ENCODE data around the gene ARHGEF4. TPM values are rescaled to one million over a fixed set of nuclear protein-coding genes. Genes with fewer than 3 reads are reported as not detected.

Gene ARHGEF4
- total and polyA plus RNA-seq, 10 of the 15 experiments (the other 5 are each of a cell fraction or from before 2014, with no cell fraction given) = 0.02 to 0.24 (median 0.16) TPM; not detected in 6

DNA sequence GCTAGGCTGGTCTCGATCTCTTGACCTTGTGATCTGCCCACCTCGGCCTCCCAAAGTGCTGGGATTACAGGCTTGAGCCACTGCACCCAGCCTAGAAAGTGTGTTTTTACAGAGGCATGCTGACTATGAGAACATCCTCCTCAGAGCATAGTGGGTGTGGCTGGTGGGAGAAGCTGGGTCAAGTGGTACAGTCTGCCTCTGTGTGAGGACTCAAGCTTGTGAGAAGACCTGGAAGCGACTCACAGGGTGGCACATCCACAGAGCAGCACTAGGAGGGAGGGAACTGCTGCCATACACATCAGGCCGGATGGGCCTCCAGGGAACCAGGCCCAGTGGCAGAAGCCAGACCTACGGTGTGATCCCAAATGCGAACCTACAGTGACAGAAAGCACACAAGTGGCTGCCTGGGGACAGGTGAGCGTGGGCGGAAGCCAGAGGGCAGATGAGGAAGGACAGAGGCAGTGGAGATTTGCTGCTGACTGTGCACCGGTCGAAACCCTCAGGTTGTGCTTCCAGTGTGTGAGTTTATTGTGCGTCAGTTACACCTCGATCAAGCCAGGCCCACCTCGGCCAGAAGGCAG is 8.9 kb downstream of the ARHGEF4 start:
- no peak overlapping the region for H3K9ac ChIP-seq (ENCODE audit: control insufficient read depth, insufficient read depth, low read length)
- CTCF ChIA-PET = interaction anchor here (1.0 to 1.2 kb wide), 2 partner anchors 29 to 48 kb away, joined by 4 read pairs; no protein-coding TSS in a partner anchor
- in situ Hi-C loops (cut with MboI) = no loop called here

More for the DNA sequence above, 8.9 kb downstream of the ARHGEF4 start:
- 55% methylated on average over 13 of the region's 13 CpGs for WGBS (ENCODE audit: insufficient coverage, insufficient replicate concordance, low lambda C conversion rate, missing lambda C conversion rate)
- ChIA-PET SMC1A (ENCODE audit: uncharacterized antibody, unreplicated experiment) (no interaction called here), POLR2A (interaction anchor here (0.6 kb wide), 1 partner anchor 33 kb away, joined by 3 read pairs; no protein-coding TSS in a partner anchor), RAD21 (ENCODE audit: unreplicated experiment) (no interaction called here)
- Histone ChIP-seq H3K9me3 (replicated peaks; ENCODE audit: control insufficient read depth, insufficient read depth, low read length) (no peaks in the 10 kb centered on the region), H3K4me1 (ENCODE audit: control insufficient read depth, insufficient read depth, low read length) (no peaks in the 10 kb centered on the region), H3K4me3 (no peak overlapping the region), H3K27ac (ENCODE audit: control insufficient read depth, insufficient read depth) (no peak overlapping the region), H3K36me3 (ENCODE audit: control insufficient read depth in 2 of 2, insufficient read depth in 2 of 2, low read length in 1 of 2) (no peaks in the 10 kb centered on the region), H3K79me2 (ENCODE audit: control insufficient read depth, insufficient read depth, low read length) (no peaks in the 10 kb centered on the region), H2AFZ (ENCODE audit: control insufficient read depth, low read depth, low read length) (no peak overlapping the region), H4K20me1 (ENCODE audit: control insufficient read depth, insufficient read depth) (no peaks in the 10 kb centered on the region), H3K27me3 (replicated peaks in 1 of 2; ENCODE audit: control insufficient read depth in 2 of 2, insufficient read depth in 2 of 2, low read length in 1 of 2) (no peaks in the 10 kb centered on the region; a peak in 1 of 4 replicates), H3K4me2 (ENCODE audit: control insufficient read depth, insufficient read depth) (no peak overlapping the region)
- ATAC-seq (no peak; the same call in 2 of the 3 replicates), FAIRE-seq (no peak), DNase-seq (ENCODE audit: low read depth, low spot score) (no peak)
- TF ChIP-seq POLR2A (IDR thresholded peaks at IDR 0.05; ENCODE audit: low read depth, low read length) = no peak
- TF ChIP-seq ATF7 (IDR thresholded peaks at IDR 0.05; ENCODE audit: low read depth) = no peak
- TF ChIP-seq, protein P1, sequence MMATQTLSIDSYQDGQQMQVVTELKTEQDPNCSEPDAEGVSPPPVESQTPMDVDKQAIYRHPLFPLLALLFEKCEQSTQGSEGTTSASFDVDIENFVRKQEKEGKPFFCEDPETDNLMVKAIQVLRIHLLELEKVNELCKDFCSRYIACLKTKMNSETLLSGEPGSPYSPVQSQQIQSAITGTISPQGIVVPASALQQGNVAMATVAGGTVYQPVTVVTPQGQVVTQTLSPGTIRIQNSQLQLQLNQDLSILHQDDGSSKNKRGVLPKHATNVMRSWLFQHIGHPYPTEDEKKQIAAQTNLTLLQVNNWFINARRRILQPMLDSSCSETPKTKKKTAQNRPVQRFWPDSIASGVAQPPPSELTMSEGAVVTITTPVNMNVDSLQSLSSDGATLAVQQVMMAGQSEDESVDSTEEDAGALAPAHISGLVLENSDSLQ (IDR thresholded peaks at IDR 0.05) = no peak
- TF ChIP-seq TCF3 (IDR thresholded peaks at IDR 0.05; ENCODE audit: borderline replicate concordance, insufficient read depth, low read depth, low read length) = no peak
- no peak for TF ChIP-seq EGR1 (IDR thresholded peaks at IDR 0.05; ENCODE audit: borderline replicate concordance in 1 of 2, low read depth in 2 of 2, low read length in 2 of 2)
- TF ChIP-seq, protein P2, sequence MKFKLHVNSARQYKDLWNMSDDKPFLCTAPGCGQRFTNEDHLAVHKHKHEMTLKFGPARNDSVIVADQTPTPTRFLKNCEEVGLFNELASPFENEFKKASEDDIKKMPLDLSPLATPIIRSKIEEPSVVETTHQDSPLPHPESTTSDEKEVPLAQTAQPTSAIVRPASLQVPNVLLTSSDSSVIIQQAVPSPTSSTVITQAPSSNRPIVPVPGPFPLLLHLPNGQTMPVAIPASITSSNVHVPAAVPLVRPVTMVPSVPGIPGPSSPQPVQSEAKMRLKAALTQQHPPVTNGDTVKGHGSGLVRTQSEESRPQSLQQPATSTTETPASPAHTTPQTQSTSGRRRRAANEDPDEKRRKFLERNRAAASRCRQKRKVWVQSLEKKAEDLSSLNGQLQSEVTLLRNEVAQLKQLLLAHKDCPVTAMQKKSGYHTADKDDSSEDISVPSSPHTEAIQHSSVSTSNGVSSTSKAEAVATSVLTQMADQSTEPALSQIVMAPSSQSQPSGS (IDR thresholded peaks at IDR 0.05; ENCODE audit: low read length) = no peak
- TF ChIP-seq, protein P3, sequence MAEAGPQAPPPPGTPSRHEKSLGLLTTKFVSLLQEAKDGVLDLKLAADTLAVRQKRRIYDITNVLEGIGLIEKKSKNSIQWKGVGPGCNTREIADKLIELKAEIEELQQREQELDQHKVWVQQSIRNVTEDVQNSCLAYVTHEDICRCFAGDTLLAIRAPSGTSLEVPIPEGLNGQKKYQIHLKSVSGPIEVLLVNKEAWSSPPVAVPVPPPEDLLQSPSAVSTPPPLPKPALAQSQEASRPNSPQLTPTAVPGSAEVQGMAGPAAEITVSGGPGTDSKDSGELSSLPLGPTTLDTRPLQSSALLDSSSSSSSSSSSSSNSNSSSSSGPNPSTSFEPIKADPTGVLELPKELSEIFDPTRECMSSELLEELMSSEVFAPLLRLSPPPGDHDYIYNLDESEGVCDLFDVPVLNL (IDR thresholded peaks at IDR 0.05; ENCODE audit: low read depth, low read length) = no peak
- TF ChIP-seq PML (IDR thresholded peaks at IDR 0.05; ENCODE audit: low read length) = no peak
- TF ChIP-seq KAT2A (conservative IDR thresholded peaks at IDR 0.05; ENCODE audit: control insufficient read depth, low read depth, low read length) = no peak
- TF ChIP-seq, protein P4, sequence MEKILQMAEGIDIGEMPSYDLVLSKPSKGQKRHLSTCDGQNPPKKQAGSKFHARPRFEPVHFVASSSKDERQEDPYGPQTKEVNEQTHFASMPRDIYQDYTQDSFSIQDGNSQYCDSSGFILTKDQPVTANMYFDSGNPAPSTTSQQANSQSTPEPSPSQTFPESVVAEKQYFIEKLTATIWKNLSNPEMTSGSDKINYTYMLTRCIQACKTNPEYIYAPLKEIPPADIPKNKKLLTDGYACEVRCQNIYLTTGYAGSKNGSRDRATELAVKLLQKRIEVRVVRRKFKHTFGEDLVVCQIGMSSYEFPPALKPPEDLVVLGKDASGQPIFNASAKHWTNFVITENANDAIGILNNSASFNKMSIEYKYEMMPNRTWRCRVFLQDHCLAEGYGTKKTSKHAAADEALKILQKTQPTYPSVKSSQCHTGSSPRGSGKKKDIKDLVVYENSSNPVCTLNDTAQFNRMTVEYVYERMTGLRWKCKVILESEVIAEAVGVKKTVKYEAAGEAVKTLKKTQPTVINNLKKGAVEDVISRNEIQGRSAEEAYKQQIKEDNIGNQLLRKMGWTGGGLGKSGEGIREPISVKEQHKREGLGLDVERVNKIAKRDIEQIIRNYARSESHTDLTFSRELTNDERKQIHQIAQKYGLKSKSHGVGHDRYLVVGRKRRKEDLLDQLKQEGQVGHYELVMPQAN (conservative IDR thresholded peaks at IDR 0.05) = no peak
- no peak for TF ChIP-seq CHD1 (IDR thresholded peaks at IDR 0.05; ENCODE audit: low read depth, low read length)
- no TSS peak for BruUV-seq (replicated peaks)
- intact Hi-C loops (cut with micrococcal nuclease; ENCODE audit: unreplicated experiment) = no loop called here
